Skeletal muscle cell (primary cell): ENCODE data around the gene DNAAF1.

Experiments used
- DNase-seq: peaks from one replicate; pipeline ENCODE4 v3.0.0-alpha.2; 2010; ENCODE audit warnings: low read depth
- H3K4me3 ChIP-seq: 2 replicates; pipeline ENCODE4 v1.5.1; 2011; ENCODE audit warnings: low read depth, mild to moderate bottlenecking, control low read depth, low read length, moderate library complexity

DNAAF1 gene

DNA sequence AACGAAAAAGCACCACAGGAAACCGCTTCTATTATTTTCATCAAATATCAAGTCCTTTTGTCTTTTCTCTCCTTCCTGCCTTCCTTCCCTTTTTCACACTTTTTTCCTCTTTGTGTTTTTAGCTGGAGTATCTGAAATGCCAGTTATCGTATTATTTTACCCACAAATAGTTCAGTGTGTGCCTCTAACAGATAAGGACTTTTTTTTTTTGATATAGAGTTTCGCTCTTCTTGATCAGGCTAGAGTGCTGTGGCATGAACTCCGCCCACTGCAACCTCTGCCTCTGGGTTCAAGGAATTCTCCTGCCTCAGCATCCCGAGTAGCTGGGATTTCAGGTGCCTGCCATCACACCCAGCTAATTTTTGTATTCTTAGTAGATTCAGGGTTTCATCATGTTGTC is 10.7 kb downstream of the DNAAF1 start:
- no peak overlapping the region for H3K4me3 ChIP-seq
- no peak for DNase-seq

DNA sequence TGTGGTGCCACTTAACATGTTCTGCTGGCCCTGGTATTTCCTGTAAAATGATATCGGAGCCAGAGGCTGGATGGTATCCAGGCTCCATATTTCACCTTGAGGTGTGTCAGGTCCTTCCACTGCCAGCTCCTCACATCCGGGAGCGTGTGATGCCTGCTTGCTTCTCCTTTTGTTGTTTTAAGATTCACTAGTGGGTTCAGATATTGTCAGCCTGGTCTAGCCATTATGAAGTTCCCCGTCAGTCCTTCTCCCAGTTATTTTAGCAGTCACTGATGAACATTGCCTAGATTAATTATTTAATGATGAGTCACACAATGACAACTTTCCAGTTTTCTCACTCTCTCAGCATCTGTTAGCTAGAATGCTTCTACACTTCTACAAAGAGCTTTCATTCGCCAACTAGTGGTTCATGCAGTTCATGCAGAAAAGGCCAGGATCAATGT is 11.3 kb downstream of the DNAAF1 start:
- no peak overlapping the region for H3K4me3 ChIP-seq
- DNase-seq = no peak

DNA sequence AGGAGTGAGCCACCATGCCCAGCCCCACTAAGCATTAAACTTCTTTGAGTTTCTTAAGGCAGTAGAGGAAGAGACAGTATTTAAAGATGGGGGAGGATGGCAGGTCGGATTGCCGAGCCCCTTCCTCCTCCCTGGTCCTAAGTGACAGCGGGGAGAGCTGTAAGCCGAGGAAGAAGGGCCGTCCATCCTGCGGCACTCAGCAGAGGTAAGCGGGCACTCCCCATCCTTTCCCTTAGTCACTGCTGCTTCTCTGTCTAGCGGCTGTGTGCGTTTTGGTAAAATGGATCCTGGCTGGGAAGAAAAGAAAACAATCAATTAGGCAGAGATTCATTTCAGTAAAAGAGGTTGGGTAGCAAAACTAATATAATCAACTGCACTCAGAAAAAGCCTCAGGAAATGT is 13.9 kb downstream of the DNAAF1 start:
- no peak overlapping the region for H3K4me3 ChIP-seq
- no peak for DNase-seq

DNA sequence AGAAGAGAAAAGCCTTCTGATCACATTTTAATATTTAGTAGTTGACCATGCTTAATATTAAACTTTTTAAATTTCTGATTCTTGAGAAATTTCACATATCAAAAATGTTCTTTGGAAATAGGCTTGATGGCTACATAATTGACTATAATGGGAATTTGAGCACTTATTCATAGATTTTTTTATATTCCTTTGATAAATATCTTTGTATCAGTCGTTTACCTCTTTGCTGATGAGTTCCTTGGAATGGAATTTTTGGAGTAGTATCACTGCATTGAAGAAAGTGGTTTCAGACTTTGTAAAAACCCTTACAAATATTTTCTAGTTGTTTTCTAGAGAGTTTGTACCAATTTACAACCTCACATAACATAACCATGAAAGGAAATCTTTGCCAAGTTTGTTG is 14.7 kb downstream of the DNAAF1 start:
- no peak for DNase-seq
- no peak overlapping the region for H3K4me3 ChIP-seq

DNA sequence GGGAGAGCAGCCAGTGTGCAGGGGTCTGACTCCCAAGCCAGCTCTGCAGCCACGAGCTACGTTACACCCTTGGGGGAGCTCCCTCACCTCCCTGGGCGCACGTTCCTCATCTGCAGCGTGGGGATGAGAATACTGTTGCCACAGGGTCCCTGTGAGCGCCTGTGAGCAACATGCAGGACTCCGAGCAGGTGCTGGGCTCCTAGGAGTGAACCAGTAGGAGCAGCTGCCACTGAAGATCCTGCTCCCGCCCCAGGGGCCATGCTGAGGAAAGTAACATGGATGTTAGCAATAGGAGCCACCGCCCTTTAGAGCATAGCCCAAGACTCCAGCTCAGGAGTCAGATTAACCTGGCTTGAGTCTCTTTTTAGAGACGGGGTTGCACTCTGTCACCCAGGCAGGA is 15.9 kb downstream of the DNAAF1 start:
- no peak for DNase-seq

DNA sequence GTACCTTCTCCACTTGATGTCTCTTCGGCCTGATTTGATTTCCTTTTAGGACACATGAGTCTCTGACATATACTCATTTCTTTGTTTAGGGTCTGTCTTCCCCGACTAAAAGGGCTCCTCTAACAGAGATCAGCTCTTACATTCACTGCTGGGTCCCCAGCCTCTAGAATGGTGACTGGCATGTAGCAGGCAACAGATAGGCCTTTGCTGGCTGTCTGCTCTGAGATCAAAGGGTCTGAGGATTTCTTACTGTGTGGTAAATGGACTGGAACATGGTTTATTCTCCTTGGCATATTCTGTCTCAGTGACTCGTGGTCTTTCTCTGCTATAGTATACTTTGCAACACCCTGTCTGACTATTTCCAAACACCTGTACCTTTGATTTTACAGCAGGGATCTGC is 16.7 kb downstream of the DNAAF1 start:
- no peak for DNase-seq
- no peak overlapping the region for H3K4me3 ChIP-seq

More for the DNA sequence above, 15.9 kb downstream of the DNAAF1 start:
- no peak overlapping the region for H3K4me3 ChIP-seq

DNA sequence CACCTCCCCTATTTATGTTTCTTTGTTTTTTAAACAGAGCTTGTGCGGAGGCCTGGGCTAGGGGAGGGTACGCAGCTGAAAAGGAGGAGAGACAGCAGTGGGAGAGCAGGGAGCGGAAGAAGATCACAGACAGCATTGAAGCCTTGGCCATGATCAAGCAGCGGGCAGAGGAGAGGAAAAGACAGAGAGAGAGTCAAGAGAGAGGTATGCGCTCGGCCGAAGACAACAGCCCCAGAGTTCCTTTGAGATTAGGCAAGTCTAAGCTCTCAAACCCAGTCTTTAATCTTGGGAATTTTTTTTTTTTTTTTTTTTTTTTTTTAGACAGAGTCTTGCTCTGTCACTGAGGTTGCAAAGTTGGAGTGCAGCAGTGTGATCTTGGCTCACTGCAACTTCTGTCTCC is 20.6 kb downstream of the DNAAF1 start:
- DNase-seq = no peak
- H3K4me3 ChIP-seq = no peak overlapping the region

DNA sequence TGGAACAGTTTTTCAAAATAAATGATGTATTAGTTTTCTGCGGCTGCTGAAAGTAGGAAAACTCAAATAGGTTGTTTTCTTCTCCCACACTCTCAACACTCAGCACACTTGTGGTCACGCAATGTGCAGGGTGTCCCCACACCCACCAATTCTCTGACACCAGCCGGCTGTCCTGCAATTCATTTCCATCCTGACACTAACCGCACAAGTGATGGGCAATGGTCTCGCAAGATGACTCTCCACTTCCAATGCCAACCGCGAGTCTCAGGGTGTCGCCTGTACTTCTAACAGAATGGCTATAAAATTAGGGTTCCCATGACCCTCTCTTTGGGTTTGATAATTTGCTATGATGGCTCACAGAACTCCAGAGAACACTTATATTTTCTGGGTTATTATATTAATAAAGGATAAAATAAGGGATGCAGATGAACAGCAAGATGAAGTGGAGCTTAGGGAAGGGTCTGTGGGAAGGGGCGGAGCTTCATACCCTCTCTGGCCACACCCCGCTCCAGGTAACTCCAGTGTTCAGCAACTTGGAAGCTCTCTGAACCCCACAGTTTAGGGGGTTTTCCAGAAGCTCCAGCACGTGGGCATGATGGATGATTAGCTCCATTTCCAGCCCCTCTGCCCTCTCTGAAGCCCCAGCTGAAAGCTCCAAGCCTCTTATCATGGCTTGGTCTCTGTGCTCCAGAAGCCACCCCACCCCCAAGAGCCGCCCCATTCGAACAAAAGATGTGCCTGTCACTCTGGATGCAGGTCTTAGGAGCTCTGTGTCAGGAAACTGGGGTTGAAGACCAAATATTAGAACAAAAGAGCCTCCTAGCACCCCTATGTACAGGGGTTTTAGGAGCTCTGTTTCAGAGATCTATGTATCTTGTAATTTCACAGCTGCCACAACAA is 21.9 kb downstream of the DNAAF1 start:
- H3K4me3 ChIP-seq = no peak overlapping the region
- DNase-seq = no peak

DNA sequence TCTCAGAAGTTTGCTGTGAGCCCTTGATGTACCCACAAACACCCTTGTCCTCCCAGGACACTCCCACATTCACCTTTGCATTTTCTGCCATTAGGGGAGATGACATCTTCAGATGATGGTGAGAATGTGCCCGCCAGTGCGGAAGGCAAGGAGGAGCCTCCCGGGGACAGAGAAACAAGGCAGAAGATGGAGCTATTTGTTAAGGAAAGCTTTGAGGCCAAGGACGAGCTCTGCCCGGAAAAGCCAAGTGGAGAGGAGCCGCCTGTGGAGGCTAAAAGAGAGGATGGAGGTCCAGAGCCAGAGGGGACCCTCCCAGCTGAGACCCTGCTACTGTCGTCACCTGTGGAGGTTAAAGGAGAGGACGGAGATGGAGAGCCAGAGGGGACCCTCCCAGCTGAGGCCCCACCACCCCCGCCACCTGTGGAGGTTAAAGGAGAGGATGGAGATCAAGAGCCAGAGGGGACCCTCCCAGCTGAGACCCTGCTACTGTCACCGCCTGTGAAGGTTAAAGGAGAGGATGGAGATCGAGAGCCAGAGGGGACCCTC is 24.7 kb downstream of the DNAAF1 start:
- DNase-seq = no peak
- no peak overlapping the region for H3K4me3 ChIP-seq

DNA sequence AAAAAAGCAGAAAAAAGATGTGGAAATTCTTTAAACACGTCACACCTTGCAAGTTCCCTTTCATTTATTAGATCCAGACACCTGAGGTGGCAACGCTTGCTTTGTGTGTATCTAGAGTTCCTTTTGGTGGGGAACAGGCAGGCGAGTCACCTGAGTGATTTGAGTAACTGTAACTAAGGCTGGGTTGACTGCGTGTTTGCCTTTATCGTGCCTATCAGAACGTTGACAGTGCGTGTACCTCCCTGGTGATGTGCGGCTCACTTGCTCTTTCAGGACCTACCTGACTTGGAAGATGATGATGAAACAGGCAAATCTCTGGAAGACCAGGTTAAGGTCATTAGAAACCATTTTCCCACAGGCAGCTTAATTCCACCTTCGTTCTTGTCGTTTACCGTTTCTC is 29.3 kb downstream of the DNAAF1 start:
- no peak for DNase-seq
- no peak overlapping the region for H3K4me3 ChIP-seq

DNA sequence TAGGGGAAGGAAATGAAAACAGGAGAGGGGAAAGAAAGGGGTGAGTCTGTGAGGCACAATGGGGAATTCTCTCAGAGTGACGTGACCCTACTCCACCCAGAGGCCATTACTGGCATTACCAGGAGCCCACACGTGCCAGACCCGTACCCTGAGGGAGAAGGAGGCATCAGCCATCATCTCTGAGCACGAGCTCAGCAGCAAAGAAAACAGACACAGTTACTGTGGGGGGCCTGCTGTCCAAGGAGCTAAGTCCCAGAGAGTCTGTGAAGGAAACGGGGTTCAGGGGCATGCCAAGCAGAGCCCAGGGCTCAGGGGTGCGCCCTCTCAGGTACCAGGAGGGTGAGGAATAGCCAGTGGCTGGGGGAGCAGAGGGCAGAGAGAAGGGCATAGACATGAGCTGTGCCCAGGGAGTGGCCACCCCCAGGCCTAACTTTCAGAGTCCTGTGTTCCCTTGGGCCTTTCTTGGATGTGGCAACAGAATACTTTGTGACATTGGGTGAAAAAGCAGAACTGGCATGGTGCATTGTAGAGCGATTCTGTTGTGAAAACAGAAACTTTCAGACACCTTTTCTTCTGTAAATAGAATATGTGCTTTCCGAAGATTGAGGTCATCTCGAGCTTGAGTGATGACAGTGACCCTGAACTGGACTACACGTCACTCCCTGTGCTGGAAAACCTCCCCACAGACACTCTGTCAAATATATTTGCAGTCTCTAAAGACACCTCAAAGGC is 30.4 kb downstream of the DNAAF1 start:
- H3K4me3 ChIP-seq = no peak overlapping the region
- no peak for DNase-seq

DNA sequence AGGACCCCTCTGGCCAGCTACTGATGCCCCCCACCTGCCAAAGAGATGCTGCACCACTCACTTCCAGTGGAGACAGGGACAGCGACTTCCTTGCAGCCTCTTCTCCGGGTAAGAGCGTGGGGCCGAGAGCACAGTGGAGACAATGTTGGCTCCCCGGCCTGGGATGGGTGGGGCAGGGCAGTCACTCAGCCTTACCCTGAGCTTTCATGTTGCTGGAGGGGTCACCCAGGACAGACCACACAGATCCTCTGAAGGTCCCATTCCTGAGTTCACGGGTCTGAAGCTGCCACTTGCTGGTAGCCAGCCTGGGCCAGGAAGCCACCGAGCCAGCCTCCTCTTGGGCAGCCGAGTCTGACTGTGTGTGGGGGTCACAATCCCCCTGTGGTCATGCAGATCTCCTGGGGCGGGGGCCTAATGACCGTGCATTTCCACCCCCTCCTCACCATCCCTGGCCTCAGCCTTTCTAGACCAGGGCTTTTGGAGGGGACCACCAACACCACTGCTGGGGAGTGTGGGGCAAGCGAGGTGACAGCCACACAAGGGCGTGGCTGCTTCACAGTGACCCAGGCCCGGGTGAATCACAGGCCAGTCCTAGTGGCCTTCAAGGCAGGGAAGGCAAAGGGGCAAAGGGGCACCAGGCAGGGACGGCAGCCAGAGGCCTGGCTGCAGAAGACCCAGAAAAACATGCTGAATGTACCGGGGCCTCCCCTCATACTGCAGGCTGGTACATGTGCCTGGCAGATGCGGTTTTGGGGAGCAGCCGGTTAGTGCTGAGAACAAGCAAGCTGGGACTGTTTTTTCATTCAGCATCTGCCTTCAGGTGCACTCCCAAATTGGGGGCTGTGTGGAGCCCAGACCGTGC is 31.3 kb downstream of the DNAAF1 start:
- no peak for DNase-seq

DNA sequence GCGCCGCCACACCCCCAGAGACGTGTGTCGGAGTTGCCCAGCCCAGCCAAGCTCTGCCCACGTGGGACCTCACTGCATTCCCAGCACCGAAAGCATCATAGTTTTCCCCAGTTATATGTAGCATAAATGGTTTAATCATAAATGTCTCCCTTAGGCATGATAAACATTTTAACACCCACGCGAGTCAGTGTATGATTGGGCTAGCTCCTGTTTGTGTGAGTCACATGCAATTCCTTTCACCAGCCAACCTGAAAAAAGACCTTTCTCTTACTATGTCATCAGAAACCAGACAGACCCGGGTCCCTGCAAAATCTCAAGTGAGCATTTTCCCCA is 32.6 kb downstream of the DNAAF1 start:
- no peak for DNase-seq
- H3K4me3 ChIP-seq = no peak overlapping the region

More for the DNA sequence above, 31.3 kb downstream of the DNAAF1 start:
- no peak overlapping the region for H3K4me3 ChIP-seq

DNA sequence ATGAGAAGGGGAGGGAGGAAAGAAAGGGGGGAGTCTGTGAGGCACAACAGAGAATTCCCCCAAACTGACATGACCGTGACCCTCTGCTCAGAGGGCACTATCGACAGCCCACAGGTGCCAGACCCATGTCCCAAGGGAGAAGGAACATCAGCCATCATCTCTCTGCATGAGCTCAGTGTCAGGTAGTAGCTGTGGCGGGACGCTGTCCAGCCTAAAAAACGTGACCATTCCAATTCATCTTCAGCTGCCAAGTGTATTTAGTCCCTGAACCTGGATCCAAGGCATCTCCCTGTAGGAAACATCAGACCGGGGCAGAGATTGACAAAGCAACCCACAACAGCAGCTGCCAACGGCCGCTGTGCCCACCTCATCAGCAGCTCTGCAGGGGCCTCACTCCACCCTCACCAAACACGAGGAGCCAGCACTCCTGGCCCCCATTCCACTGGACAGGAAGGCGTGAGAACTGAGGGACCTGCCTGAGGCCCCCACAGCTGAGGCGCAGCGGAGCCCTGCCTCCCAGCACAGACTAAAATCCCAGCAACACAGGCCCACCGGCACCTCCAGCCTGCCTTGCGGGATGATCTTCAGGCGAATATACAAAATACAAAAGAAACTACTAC is 33.1 kb downstream of the DNAAF1 start:
- no peak overlapping the region for H3K4me3 ChIP-seq
- no peak for DNase-seq

DNA sequence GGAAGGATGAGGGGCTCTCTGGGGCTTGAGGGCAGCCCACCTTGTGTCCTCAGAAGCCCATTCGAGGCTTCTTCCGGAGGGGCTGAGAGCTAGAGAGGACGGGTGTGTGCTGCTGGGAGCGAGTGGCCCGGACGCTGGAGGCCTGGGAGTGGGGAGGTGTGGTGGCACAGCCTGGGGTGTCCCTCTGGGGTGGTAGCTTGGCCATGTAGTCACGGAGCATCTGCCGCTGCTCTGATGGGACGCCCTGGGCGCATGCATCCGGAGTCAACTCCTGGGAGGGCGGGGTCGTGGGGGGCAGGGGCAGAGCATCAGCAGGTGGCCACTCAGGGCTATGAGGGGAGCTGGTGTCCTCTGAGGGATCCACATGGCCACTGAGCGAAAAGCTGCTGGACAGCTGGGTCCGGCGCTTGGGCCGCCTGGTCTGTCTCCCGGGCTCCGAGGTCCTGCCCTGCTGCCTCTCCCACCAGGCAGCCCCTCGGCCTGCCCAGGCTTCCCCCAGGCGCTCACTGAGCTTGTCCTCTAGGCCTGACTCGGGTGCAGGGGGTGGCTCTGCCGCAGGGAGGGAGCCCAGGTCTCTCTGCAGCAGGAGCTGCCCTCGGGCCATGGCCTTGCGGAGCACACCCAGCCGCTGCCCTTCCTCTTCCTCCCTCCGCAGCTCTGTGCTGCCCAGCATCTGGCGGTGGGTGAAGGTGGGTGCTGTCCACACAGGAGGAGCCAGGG is 33.9 kb downstream of the DNAAF1 start:
- no peak for DNase-seq

DNA sequence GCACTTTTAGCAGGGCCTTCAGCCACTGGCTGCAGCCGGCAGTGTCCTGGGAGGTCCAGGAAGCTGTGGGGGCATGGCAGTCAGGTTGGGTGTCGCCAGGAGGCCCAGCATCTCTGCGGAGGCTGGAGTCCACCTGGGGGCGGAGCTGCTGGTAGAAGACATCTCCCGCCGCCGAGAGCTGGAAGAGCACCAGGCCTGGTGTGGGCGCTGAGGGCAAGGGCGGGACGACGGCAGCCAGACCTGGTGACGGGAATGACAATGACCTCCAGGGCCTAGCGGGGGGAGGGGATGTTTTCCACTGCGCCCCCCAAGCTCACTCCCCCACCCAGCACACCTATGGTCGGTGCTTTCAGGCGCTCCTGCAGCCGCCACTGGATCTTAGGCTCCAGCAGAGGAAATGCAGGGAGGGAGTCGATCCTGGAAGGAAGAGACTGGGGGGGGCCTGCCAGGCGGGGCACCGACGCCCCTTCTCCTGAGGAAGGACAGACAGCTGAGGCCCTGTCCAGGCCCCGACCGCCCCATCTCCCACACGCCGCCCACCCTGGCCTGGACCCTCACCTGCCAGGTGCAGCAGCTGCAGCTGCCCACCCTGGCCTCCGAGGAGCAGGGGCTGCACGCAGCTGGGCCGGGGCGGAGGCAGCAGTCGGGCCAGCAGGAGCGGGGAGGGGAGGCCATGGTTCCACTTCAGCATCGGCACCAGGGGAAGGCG is 34.7 kb downstream of the DNAAF1 start:
- no peak overlapping the region for H3K4me3 ChIP-seq
- no peak for DNase-seq

More for the DNA sequence above, 33.9 kb downstream of the DNAAF1 start:
- no peak overlapping the region for H3K4me3 ChIP-seq

DNA sequence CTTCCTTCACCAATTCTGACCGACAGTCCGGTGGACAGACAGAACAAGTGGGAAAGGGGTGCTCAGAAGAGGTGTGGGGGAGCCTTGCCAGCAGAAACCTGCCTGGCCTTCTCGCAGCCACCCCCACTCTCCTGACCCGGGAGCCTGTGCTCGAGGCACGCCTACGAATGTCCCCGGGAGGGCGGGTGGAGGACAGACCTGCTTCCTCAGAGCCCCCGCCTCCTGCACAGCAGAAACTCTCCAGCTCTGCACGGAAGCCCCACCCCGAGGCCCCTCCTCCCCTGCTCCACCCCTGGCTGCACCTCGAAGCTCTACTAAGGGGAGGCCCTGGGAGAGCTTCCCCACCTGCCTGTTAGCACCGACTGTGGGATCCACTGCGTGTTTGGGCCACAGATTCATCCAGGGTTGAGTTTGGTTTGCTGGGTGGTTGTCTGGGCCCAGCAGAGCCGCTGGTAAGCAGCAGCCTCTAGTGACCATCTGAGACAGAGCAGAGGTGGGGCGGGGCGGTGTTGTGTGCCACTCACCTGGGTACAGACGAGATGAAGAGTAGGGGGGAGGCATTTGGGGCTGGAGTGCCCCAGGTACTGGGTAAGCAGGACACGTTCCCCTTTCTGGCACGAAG is 35.5 kb downstream of the DNAAF1 start:
- no peak overlapping the region for H3K4me3 ChIP-seq
- DNase-seq = no peak
